HG03066 (cell line): ENCODE results near the gene ANKS1B.

Experiments
- ATAC-seq: cut with Tn5 transposase; IDR thresholded peaks from one replicate; pipeline ENCODE4 v1.9.1; 2021; ENCODE audit warnings: low read depth; ENCODE audit not compliant: unreplicated experiment

The ANKS1B gene

DNA sequence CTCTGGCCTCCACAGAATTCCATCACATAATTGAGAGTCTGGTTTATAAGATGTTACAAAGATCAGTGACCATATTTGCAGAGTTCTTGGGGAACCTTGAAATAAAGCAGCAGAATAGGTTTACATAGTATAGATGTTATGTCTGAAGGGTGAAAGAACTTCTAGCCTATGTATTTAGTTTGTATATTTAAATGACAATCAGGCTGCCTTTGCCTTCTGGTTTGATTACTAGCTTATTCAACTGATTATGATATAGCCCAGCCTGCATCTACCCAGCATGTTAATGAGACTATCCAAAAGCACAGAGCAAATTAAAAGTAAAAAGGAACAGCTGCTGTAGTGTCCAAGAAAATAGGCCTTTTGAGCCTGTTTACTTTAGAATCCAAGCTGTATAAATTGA, 1254.3 kb downstream of the ANKS1B start:
- no peak for ATAC-seq

DNA sequence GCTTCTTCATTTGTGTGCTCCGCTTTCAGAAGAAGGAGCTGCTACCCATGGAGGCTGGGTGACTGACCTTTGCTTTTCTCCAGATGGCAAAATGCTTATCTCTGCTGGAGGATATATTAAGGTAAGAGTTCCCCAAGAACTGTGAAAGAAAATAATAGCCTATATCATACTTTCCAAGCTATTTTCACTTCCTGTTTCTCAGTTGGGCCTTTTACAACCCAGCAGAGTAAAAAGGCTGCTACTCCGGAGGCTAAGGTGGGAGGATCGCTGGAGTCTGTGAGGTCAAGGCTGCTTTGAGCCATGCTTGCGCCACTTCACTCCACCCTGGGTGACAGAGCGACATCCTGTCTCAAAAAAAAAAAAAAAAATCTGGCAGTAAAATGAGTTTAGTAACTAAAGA, 1257.5 kb downstream of the ANKS1B start:
- ATAC-seq, result no peak

DNA sequence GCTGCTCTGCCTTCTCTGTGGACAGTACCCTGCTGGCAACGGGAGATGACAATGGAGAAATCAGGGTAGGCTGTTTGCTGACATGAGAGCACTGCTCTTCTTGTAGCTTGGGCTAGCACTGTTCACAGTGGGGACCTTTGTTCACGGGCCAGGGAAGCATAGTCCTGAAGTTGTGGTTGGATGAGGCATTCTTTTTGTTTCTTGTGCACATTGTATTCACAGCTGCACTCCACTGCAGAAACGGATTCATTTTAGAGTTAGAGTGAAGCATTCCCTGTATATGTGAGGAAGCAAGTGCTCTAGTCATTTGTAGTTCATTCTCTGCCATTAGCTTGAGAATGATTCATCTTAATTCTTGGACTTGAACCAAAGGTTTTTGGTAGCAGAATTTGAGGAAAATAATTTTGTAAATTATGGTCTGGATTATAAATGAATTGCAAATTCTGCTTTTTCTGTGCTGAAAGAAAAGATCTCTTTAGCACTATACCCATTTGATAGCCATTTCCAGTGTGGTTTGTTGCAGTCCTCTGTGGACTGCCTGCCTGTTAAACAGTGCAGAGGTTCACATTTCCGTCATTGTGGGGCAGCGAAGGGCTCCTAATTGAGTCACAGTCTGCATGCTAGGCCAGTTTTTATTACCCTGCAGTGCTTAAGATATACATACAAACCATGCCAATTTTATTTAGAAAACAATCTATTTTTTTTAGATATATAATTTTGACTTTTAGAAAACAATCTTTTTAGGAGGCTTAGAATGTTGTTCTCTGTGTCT, 1259.1 kb downstream of the ANKS1B start:
- ATAC-seq, result peak; percentile 80

DNA sequence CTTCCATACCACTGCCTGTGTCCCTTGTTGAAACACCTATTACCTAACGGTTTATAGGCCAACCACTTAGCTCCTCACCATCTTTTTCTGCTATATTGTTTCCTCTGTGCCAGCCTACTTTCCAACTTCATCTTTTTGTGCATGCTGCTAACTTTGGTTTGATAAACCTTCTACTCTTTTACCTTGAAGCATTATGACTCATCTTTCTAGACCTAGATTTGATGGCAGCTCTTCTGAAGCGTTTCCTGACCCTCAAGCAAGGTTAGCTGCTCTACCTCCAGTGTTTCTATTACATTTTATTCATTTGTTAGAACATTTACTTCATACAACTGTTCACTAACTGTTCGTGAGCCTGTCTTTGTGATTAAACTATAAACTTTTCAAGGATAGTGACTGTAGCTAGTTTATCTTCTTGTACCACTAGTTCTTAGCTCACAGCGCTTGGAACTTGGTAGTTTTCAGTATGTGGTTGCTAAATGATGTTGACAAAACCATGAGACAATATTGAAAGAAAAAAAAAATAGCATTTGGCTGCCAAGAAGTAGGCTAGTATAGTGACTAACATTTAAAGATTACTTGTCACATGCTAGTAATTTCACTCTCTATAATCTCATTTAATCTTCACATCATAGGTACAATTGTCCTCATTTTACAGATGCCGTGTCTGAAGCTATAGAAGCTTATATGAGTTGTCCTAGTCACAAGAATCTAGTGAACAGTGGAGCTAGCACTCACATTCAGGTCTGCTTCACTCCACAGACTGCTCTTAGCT, 1260.2 kb downstream of the ANKS1B start:
- no peak for ATAC-seq

DNA sequence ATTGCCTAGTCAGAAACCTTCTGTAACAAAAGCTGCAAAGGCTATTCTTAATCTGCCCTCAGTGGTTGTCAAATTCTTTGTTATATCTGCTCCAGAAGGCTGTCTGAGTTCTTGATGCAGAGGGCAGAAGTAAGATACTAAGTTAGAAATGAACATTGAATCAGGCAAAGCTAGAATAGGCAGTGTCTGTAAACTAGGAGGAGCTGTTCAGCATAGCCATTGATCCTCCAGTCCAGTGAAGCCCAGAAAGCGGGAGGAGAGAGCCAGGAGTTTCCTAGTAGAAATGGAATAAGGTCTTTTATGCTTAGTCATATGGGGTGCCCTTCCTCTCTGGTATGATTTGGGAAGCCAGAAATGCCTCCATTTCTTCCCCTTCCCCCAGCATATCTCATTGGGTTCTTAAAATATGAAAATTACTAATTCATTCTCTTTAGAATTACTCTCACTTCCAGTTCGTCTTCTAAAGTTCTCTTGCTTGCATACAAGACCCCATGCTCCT, 1263.5 kb downstream of the ANKS1B start:
- ATAC-seq, result no peak

DNA sequence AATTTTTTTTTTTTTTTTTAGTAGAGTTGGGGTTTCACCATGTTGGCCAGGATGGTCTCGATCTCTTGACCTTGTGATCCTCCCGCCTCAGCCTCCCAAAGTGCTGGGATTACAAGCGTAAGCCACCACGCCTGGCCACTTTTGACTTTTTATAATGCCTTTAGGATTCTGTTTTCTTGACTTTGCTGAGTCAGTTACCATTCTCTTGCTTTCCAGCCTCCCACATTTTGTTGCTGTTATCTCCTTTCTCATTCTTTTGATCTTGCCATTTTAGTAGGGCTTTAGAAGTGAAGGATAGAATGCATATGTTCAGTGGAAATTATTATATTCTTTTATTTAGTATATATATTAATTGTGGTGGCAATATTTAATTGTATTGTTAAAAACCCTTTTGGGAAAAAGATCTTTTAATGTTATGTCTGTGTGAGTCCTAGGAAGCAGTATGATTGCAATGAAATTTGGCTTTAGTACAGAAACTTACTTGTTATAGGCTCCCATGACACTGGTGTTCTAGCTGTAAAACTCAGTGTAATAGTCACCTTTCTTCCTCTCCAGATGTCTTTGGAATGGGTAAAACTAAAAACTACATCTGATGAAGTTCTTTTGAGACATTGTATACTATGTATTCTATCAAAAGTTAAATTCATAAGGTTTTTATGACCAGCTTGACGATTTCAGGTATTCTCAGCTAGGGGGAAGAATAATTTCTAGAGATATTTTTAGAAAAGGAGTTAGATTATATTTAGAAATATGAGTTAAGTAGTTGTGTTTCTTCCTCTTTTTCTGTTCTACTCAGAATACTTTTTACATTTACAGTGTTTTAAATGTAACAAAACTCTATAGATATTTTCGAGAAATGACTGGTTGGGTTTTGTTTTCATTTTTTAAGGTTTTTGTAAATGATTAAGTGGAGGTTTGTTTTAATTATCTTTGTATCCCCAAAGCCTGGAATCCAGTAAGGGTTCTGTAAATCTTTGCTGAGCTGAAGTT, 1264.9 kb downstream of the ANKS1B start:
- peak; percentile 54 for ATAC-seq

DNA sequence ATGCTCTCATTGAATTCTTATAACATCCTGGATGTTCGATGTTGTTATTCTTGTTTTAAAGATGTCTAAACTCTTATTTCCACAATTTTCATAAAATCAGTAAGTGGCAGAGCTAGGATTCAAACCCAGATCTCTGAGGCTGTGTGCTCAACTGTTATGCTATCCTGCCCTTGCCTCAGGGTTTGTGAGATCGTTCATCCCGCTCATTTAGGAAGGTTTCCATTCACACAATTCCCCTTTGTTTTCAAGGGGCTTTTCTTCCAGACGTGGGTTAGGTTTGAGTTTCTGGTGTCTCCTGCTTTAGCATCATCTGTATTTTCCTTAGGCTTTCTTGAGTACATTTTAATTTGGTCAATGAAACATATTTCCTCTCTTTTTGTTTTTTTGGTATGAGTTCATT, 1270.3 kb downstream of the ANKS1B start:
- no peak for ATAC-seq

DNA sequence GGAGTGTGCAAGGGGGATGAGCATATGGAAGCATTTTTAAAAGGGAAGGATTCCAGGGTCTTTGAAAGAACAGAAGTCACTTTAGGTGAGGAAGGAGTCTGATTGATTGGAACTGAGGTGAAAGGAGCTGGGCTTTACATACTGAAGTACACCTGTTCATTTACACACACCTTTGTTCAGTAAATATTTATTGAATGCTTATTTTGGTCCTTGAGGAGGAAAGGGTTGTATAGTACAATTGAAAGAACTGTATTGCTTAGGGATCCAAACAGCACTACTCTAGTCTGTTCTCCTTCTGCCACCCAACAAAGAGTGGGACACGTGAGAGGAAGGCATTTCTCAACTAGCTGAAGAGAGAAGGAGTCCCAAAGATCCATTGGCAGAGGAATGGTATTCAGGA, 1275.7 kb downstream of the ANKS1B start:
- no peak for ATAC-seq

DNA sequence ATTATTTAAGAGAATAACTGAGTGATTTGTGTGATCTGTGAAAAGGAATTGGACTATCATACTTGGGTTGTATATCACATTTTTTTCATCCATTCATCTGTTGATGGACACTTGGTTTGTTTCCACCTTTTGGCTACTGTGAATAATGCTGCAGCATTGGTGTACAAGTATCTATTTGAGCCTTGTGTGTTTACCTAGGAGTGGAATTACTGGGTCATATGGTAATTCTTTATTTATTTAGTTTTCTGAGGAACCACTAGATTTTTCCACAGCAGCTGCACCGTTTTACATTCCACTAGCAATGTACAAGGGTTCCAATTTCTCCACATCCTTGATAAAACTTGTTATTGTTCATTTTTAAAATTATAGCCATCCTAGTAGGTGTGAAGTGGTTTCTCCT, 1283.6 kb downstream of the ANKS1B start:
- ATAC-seq, result no peak

DNA sequence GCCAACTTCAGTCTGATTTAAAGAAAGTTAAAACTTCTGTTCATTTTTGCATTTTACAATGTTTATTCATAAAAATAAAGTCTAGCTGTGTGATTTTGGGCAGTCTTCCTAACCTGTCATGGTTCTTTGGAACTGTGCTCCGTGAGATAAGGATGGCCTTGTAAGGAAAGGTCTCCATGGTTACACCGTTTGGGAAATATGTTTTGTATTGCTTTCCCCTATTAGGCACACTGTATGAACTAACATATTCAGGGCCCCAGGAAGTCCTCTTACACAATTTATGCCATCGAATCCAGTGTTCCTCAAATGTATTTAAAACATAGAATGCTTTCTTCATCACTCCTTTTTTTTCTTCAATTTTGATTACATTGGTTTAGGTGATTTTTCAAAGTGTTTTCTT, 1285.2 kb downstream of the ANKS1B start:
- no peak for ATAC-seq

DNA sequence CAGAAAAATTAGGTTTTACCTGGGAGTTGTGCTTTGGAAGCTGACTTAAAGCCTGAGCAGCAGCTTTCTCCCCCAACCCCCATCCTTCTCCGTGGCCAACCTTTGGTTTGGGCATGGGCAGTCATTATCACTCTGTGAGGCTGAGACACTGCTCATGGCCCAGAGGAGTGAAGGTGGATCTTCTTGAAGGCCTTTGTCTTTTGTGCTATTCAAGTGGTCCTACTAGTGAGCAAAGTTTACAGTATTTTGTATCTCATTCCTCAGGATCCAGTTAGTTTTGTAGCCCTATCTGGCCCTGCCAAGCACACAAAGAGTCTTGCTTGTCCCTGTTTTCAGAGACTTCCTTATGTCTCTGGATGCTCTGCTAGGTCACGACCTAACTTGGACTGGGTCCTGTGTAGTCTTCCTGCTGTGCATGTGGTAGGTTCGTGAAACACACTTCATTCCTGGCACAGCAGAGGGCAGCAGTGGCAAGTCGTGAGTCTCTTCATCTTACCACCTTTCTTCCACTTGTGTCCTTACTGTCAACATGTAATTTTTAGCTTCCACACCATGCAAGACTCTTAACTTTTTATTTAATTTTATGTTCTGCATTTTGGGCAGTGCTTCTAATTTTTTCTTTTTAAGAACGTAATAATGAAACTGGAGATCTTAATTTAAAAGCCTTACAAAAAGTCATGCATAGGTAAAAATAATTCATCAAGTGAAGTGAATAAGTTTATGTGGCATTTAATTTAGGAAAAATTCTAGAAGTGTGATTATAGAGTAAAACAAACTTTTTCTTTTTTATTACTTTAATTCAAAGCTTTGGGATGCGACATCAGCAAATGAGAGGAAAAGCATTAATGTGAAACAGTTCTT, 1285.9 kb downstream of the ANKS1B start:
- peak; percentile 95 for ATAC-seq

DNA sequence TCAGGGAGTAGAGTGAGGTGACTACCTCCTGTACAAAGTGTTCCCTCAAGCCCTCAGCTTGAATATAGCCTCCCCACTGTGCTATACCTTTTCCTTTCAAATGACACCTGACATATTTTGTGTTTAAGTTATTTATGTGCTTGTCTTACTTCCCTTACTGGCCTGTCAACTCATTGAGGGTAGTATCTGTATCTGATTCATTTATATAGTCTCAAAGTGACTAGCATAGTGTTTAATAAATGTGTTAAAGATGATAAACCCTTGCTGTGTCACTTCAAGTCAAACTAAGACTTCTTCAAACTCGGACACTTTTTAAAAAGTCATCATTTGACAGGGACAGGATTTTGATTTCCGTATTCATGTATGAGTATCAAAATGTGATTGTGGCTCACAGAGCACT, 1287.5 kb downstream of the ANKS1B start:
- ATAC-seq, result no peak

DNA sequence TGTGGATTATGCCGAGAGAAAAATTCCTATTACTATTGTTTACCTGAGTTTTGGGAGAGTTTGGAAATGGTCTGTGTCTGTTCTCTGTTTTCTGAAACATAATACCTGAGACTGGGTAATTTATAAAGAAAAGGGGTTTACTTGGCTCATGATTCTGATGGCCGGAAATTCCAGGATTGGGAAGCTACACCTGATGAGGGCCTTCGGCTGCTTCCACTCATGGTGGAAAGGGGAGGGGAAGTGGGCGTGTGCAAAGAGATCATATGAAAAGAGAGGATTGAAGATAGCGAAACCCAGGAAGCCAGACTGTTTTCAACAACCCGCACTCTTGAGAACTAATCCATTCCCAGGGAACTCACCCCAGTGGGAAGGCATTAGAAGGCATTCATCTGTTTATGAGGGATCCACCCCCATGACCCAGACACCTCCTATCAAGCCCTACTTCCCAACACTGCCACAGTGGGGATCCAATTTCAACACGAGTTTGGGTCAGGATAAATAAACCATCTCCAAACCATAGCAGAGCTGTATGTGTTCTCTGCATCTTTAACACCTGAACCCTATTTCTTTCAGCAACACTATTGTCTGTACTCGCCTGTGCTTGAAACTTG, 1288.6 kb downstream of the ANKS1B start:
- ATAC-seq, result no peak

DNA sequence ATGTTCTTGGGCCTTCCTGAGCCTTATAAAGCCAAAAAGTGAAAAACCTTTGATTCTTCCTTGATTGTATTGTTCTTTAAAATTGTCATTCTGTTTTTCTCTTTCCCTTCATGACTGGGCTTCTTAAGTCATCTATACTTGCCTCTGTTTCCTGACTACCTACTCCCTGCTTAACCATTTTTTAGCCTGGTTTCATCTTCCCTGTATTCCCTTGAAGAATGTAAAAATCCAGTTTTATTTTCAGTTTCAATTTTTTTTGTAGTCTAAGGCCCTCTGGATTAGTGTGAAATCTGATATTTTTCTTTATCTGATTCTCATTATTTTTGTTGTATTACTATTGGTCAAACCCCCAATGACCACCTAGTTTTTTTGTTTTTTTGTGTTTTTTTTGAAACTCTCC, 1293.4 kb downstream of the ANKS1B start:
- no peak for ATAC-seq

DNA sequence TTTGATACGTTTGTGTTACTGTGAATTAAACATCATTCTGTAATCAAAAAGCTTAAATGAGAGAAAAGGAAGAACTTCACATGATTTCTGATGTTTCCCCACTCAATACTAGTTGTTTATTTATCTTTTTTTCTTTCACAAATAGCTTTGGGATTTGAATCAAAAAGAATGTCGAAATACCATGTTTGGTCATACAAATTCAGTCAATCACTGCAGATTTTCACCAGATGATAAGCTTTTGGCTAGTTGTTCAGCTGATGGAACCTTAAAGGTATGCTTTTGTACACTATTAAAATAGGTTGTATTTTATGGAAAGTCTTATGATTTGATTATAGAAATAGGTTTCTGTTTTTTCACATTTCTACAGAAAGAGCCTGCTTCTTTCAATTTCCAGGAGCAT, 1298.1 kb downstream of the ANKS1B start:
- ATAC-seq, result no peak
